Measurements from ENCODE around the gene OFD1. TPM values are rescaled to one million over a fixed set of nuclear protein-coding genes. Genes with fewer than 3 reads are reported as not detected.

The OFD1 gene
- total and polyA plus RNA-seq, 2 of the 8 experiments (the other 6 are each of a cell fraction or from before 2014, with no cell fraction given) = 8.0 to 23.4 TPM

GRCh38 chrX:13741695-13742094, 7.1 kb downstream of the OFD1 start:
- Histone ChIP-seq H3K4me1 (replicated peaks in 1 of 4; ENCODE audit: control insufficient read depth in 3 of 4, insufficient read depth in 4 of 4, low read length in 3 of 4) (peaks cover 0 to 4% (median 0%) of the 10 kb centered on the region in 4 experiments; a peak in 1 of 7 replicates), H4K91ac (replicated peaks; ENCODE audit: insufficient read length, low read length) (no peak overlapping the region), H3K36me3 (ENCODE audit: control insufficient read depth in 2 of 4, insufficient read depth in 4 of 4, low read length in 3 of 4) (peaks cover 2 to 43% (median 7%) of the 10 kb centered on the region in 4 experiments; a peak in 6 of 8 replicates), H2BK12ac (ENCODE audit: low read depth, low read length) (no peak overlapping the region), H3K79me1 (ENCODE audit: low read depth, low read length) (no peaks in the 10 kb centered on the region), H3K18ac (ENCODE audit: extremely low read depth, low read length) (no peak overlapping the region), H3K27me3 (replicated peaks in 1 of 4; ENCODE audit: control insufficient read depth in 3 of 4, extremely low read depth in 1 of 4, insufficient read depth in 3 of 4, low read length in 3 of 4) (no peaks in the 10 kb centered on the region), H4K20me1 (replicated peaks in 1 of 2; ENCODE audit: control insufficient read depth in 1 of 2, insufficient read depth in 2 of 2, low read length in 2 of 2) (no peaks in the 10 kb centered on the region), H2BK5ac (ENCODE audit: low read depth, low read length) (no peak overlapping the region), H3K79me2 (ENCODE audit: control insufficient read depth in 1 of 2, insufficient read depth in 2 of 2, low read length in 2 of 2) (no peaks in the 10 kb centered on the region), H3K23ac (ENCODE audit: insufficient read length) (no peak overlapping the region), H4K8ac (ENCODE audit: extremely low read depth, insufficient read depth, low read length) (no peak overlapping the region), H3K56ac (replicated peaks; ENCODE audit: insufficient read length, low read depth, low read length) (no peak overlapping the region), H3K4me2 (ENCODE audit: insufficient read depth in 1 of 2, low read depth in 2 of 2, low read length in 2 of 2) (no peak overlapping the region), H2BK20ac (ENCODE audit: low read length) (no peak overlapping the region), H3K4ac (replicated peaks; ENCODE audit: insufficient read length, low read depth, low read length) (no peak overlapping the region), H2BK15ac (ENCODE audit: low read length) (no peak overlapping the region), H3K23me2 (ENCODE audit: low read depth, low read length) (no peaks in the 10 kb centered on the region), H2BK120ac (replicated peaks; ENCODE audit: low read depth, low read length) (no peak overlapping the region), H3K14ac (ENCODE audit: insufficient read length) (no peak overlapping the region), H3K4me3 (ENCODE audit: extremely low read depth in 1 of 4, insufficient read depth in 2 of 4, low read depth in 3 of 4, low read length in 4 of 4) (no peak overlapping the region), H4K5ac (ENCODE audit: insufficient read length, low read depth, low read length) (no peak overlapping the region), H3K9ac (replicated peaks in 1 of 4; ENCODE audit: extremely low read depth in 1 of 4, low read depth in 3 of 4, low read length in 3 of 4) (no peak overlapping the region), H2AFZ (ENCODE audit: low read length) (no peak overlapping the region), H2AK5ac (ENCODE audit: low read depth, low read length) (no peak overlapping the region), H3K9me3 (ENCODE audit: insufficient read depth in 2 of 2, low read depth in 1 of 2, low read length in 1 of 2) (no peaks in the 10 kb centered on the region), H3K27ac (ENCODE audit: low read depth, low read length) (no peak overlapping the region)
- no peak for TF ChIP-seq SAP30 (IDR thresholded peaks at IDR 0.05; ENCODE audit: insufficient read depth, insufficient replicate concordance, low read length)
- no peak for TF ChIP-seq BACH1 (IDR thresholded peaks at IDR 0.05; ENCODE audit: low read length)
- no peak for TF ChIP-seq TEAD4 (IDR thresholded peaks at IDR 0.05; ENCODE audit: low read depth, low read length)
- no peak for TF ChIP-seq EP300 (IDR thresholded peaks at IDR 0.05; ENCODE audit: borderline replicate concordance in 1 of 2, low read depth in 2 of 2, low read length in 2 of 2)
- no peak for TF ChIP-seq POLR2AphosphoS5 (IDR thresholded peaks at IDR 0.05; ENCODE audit: low read depth, low read length)
- no peak for TF ChIP-seq TCF12 (IDR thresholded peaks at IDR 0.05; ENCODE audit: low read depth, low read length)
- no peak for TF ChIP-seq YY1 (IDR thresholded peaks at IDR 0.05; ENCODE audit: low read depth, low read length)
- no peak for TF ChIP-seq TBP (IDR thresholded peaks at IDR 0.05; ENCODE audit: low read depth, low read length)
- TF ChIP-seq POLR2A (IDR thresholded peaks at IDR 0.05; ENCODE audit: control extremely low read depth in 1 of 2, low read depth in 2 of 2, low read length in 2 of 2) = no peak
- no peak for TF ChIP-seq FOSL1 (IDR thresholded peaks at IDR 0.05; ENCODE audit: insufficient read depth, low read depth, low read length)
- no peak for TF ChIP-seq CBX5 (IDR thresholded peaks at IDR 0.05; ENCODE audit: low read depth, low read length)
- TF ChIP-seq HDAC6 (IDR thresholded peaks at IDR 0.05; ENCODE audit: low read depth, low read length) = no peak
- no peak for TF ChIP-seq SRF (IDR thresholded peaks at IDR 0.05; ENCODE audit: low read depth, low read length)
- no peak for TF ChIP-seq MAX (IDR thresholded peaks at IDR 0.05)
- no peak for TF ChIP-seq KDM4A (IDR thresholded peaks at IDR 0.05; ENCODE audit: low read depth, low read length, severe bottlenecking)
- DNase-seq (ENCODE audit: low read depth in 1 of 2, low spot score in 2 of 2) = no peak
- ChIA-PET POLR2A (ENCODE audit: partially characterized antibody) (interaction anchor here (0.6 to 1.5 kb wide), 3 partner anchors 8 to 44 kb away, joined by 3 read pairs; no protein-coding TSS in a partner anchor), CTCF (ENCODE audit: partially characterized antibody) (interaction anchor here (4.7 kb wide), 1 partner anchor 8 kb away, joined by 17 read pairs; no protein-coding TSS in a partner anchor)
- WGBS, 2 experiments (ENCODE audit: extremely low coverage in 1 of 2, insufficient coverage in 1 of 2, insufficient read length in 1 of 2, insufficient replicate concordance in 2 of 2, low coverage in 1 of 2, low lambda C conversion rate in 2 of 2, missing lambda C conversion rate in 1 of 2) = 84% methylated on average over 6 of the region's 6 CpGs; no CpG with 5 or more reads in 1 of the 2 experiments
- FAIRE-seq = no peak

Data from H1 (cell line).